Measurements from ENCODE around the gene OSBPL7. TPM values are rescaled to one million over a fixed set of nuclear protein-coding genes. Genes with fewer than 3 reads are reported as not detected.

The OSBPL7 gene
- total and polyA plus RNA-seq, 8 donors = 8.4 to 34.7 (median 13.7) TPM

- intact Hi-C loops (cut with DNase I) = no loop called here
- ATAC-seq = peak; percentile 97 to 99 (median 98)
- WGBS, 2 donors = 0% methylated on average over 37 to 42 of the region's 42 CpGs
Measured at GRCh38 chr17:47831003-47831933, 9.7 kb upstream of the OSBPL7 start, which contains the start of the genes LRRC46 and MRPL10. Gene LRRC46 (plus strand): TSS chr17:47831670. CDS start chr17:47831990, 320 bp downstream. Gene MRPL10 (minus strand): TSS chr17:47831541. CDS start chr17:47831511, 30 bp downstream.

GRCh38 chr17:47830396-47831002 is 8.9 kb upstream of the OSBPL7 start:
- FAIRE-seq (no peak), ATAC-seq (no peak), DNase-seq (no peak)
- peak overlapping the region; percentile 60 to 97 (median 76) for H3K4me3 ChIP-seq
- no peak for TF ChIP-seq CTCF (IDR thresholded peaks at IDR 0.05)
- peaks cover 0 to 21% (median 11%) of the 10 kb centered on the region in 3 donors for H3K36me3 ChIP-seq
- intact Hi-C loops (cut with DNase I) = no loop called here
- peaks cover 0 to 11% (median 10%) of the 10 kb centered on the region in 3 donors for H3K4me1 ChIP-seq
- 55 to 57% methylated on average over 18 of the region's 18 CpGs for WGBS, 2 donors
- H3K27ac ChIP-seq = peak overlapping the region in 2 of 4 donors; percentile 67 to 70
- H3K27me3 ChIP-seq = no peaks in the 10 kb centered on the region
- no peaks in the 10 kb centered on the region for H3K9me3 ChIP-seq

More at GRCh38 chr17:47831003-47831933, 9.7 kb upstream of the OSBPL7 start, which contains the start of the genes LRRC46 and MRPL10:
- peaks cover 0 to 11% (median 10%) of the 10 kb centered on the region in 3 donors for H3K4me1 ChIP-seq
- peaks cover 0 to 14% (median 11%) of the 10 kb centered on the region in 3 donors for H3K36me3 ChIP-seq
- no peak for TF ChIP-seq CTCF (IDR thresholded peaks at IDR 0.05)
- FAIRE-seq = no peak
- H3K4me3 ChIP-seq = peak within 1 kb of the TSS; percentile 60 to 97 (median 76)
- no peaks in the 10 kb centered on the region for H3K27me3 ChIP-seq
- DNase-seq = peak; percentile 91 to 97 (median 94)
- H3K27ac ChIP-seq = peak within 1 kb of the TSS; percentile 29 to 70 (median 53)
- H3K9me3 ChIP-seq = no peaks in the 10 kb centered on the region

GRCh38 chr17:47829870-47830269 is 8.3 kb upstream of the OSBPL7 start:
- TF ChIP-seq CTCF (IDR thresholded peaks at IDR 0.05) = no peak
- peaks cover 0 to 11% (median 10%) of the 10 kb centered on the region in 3 donors for H3K4me1 ChIP-seq
- no peak overlapping the region for H3K4me3 ChIP-seq
- no peaks in the 10 kb centered on the region for H3K9me3 ChIP-seq
- intact Hi-C loops (cut with DNase I) = no loop called here
- H3K36me3 ChIP-seq = peaks cover 0 to 26% (median 11%) of the 10 kb centered on the region in 3 donors
- no peak for DNase-seq
- no peak for FAIRE-seq
- WGBS, 2 donors = 76% methylated on average over 3 of the region's 3 CpGs
- H3K27ac ChIP-seq = no peak overlapping the region
- ATAC-seq = no peak
- H3K27me3 ChIP-seq = no peaks in the 10 kb centered on the region

- WGBS, 2 donors = 83 to 87% methylated on average over 4 of the region's 4 CpGs
- ATAC-seq = no peak
- H3K27me3 ChIP-seq = no peaks in the 10 kb centered on the region
- H3K4me1 ChIP-seq = peaks cover 0 to 14% (median 4%) of the 10 kb centered on the region in 3 donors
- intact Hi-C loops (cut with DNase I) = no loop called here
- no peak for TF ChIP-seq CTCF (IDR thresholded peaks at IDR 0.05)
- no peak for DNase-seq
- no peak for FAIRE-seq
- no peaks in the 10 kb centered on the region for H3K9me3 ChIP-seq
- H3K27ac ChIP-seq = no peak overlapping the region
- H3K4me3 ChIP-seq = no peak overlapping the region
- H3K36me3 ChIP-seq = peaks cover 0 to 32% (median 21%) of the 10 kb centered on the region in 3 donors
Measured at GRCh38 chr17:47823519-47823918, 1.9 kb upstream of the OSBPL7 start.
